DMS 273 (cell line): ENCODE results near the gene SLC38A2.
"Not testable (repeated sequence)": the region's sequence is repeated elsewhere in the genome, so short reads cannot be mapped to it uniquely, and the experiment has no call there.

Source experiments
- DNase-seq: peaks from one replicate; lab custom pipeline; 2025; ENCODE audit not compliant: unreplicated experiment; lab: John Stamatoyannopoulos, UW

Gene SLC38A2

GRCh38 chr12:46372544-46373300, at the start of gene SLC38A2:
SLC38A2 (minus strand) TSS chr12:46372773; CDS start chr12:46371293, 1,480 bp downstream.
- peak; percentile 92 for DNase-seq

GRCh38 chr12:46419675-46420074, 47.1 kb upstream of the SLC38A2 start:
- no peak for DNase-seq

GRCh38 chr12:46415552-46415951, 43.0 kb upstream of the SLC38A2 start:
- no peak for DNase-seq

GRCh38 chr12:46414591-46415268, 42.2 kb upstream of the SLC38A2 start:
- no peak for DNase-seq

- DNase-seq, result no peak
These were observed 40.8 kb upstream of the SLC38A2 start for GRCh38 chr12:46413368-46413767.

GRCh38 chr12:46412857-46413256, 40.3 kb upstream of the SLC38A2 start:
- DNase-seq, result no peak

- DNase-seq, result no peak
These were observed 37.9 kb upstream of the SLC38A2 start for GRCh38 chr12:46410495-46410894.

GRCh38 chr12:46409974-46410373, 37.4 kb upstream of the SLC38A2 start:
- DNase-seq, result no peak

GRCh38 chr12:46409342-46409741, 36.8 kb upstream of the SLC38A2 start:
- DNase-seq, result no peak

- DNase-seq, result no peak
These were observed 35.9 kb upstream of the SLC38A2 start for GRCh38 chr12:46408441-46408840.

GRCh38 chr12:46407361-46407760, 34.8 kb upstream of the SLC38A2 start:
- DNase-seq, result no peak

- no peak for DNase-seq
These were observed 33.9 kb upstream of the SLC38A2 start for GRCh38 chr12:46406352-46407027.

- DNase-seq, result no peak
These were observed 32.2 kb upstream of the SLC38A2 start for GRCh38 chr12:46404733-46405132.

GRCh38 chr12:46404225-46404631, 31.7 kb upstream of the SLC38A2 start:
- DNase-seq, result no peak

- no peak for DNase-seq
These were observed 31.1 kb upstream of the SLC38A2 start for GRCh38 chr12:46403719-46404070.

- no peak for DNase-seq
These were observed 30.6 kb upstream of the SLC38A2 start for GRCh38 chr12:46402941-46403718.

GRCh38 chr12:46402451-46402850, 29.9 kb upstream of the SLC38A2 start:
- DNase-seq, result no peak

- DNase-seq, result peak; percentile 21
These were observed 29.1 kb upstream of the SLC38A2 start for GRCh38 chr12:46401662-46402061.

- no peak for DNase-seq
These were observed 27.8 kb upstream of the SLC38A2 start for GRCh38 chr12:46400406-46400805.

- DNase-seq, result not testable (repeated sequence)
These were observed 27.1 kb upstream of the SLC38A2 start for GRCh38 chr12:46399461-46400248.
